ENCODE data around the gene TMEM235.

Gene TMEM235

DNA sequence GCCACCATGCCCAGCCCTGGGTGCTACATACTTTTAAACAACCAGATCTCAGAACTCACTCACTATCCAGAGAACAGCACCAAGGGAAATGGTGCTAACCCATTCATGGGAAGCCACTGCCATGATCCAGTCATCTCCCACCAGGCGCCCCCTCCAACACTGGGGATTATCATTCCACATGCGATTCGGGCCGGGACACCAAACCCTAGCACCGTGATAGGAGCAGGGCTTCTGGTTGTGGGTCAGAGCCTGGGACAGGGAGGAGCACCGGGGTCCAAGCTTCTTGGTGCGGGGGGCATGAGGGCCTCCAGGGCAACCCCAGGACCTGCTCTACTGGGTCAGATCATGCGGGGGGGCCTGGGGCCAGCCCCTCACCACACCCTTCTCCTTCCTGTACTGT is 4.5 kb downstream of the TMEM235 start:
- ChIA-PET CTCF (interaction anchor here (8.6 kb wide), 1 partner anchor 14 kb away, joined by 60 read pairs; no protein-coding TSS in a partner anchor), POLR2A (no interaction called here)
- Histone ChIP-seq H3K9me3 (ENCODE audit: control insufficient read depth, insufficient read depth, low read depth, low read length) (no peaks in the 10 kb centered on the region), H3K4me3 (ENCODE audit: low read depth, low read length) (no peak overlapping the region), H3K36me3 (ENCODE audit: control insufficient read depth in 2 of 2, insufficient read depth in 1 of 2, low read length in 2 of 2) (no peaks in the 10 kb centered on the region), H3K27ac (ENCODE audit: extremely low read depth, low read depth, low read length) (no peak overlapping the region), H3K4me1 (ENCODE audit: control insufficient read depth, insufficient read depth, low read length) (no peaks in the 10 kb centered on the region)
- TF ChIP-seq ZNF114 (tag by site-specific recombination; IDR thresholded peaks at IDR 0.05) (no peak), ZNF324 (tag by site-specific recombination; IDR thresholded peaks at IDR 0.05) (no peak), BCL11A (tag by site-specific recombination; IDR thresholded peaks at IDR 0.05; ENCODE audit: low read depth) (no peak), ZNF426 (tag by site-specific recombination; IDR thresholded peaks at IDR 0.05) (no peak), ZNF37A (tag by site-specific recombination; IDR thresholded peaks at IDR 0.05) (no peak), ZNF529 (tag by site-specific recombination; IDR thresholded peaks at IDR 0.05; ENCODE audit: insufficient replicate concordance) (no peak), ZXDB (tag by site-specific recombination; IDR thresholded peaks at IDR 0.05) (no peak), ZBTB21 (tag by site-specific recombination; IDR thresholded peaks at IDR 0.05) (no peak), ZSCAN23 (tag by site-specific recombination; IDR thresholded peaks at IDR 0.05) (no peak), ZNF501 (tag by site-specific recombination; IDR thresholded peaks at IDR 0.05) (no peak), GLIS2 (tag by site-specific recombination; IDR thresholded peaks at IDR 0.05) (no peak), SCRT2 (tag by site-specific recombination; IDR thresholded peaks at IDR 0.05) (no peak), ZNF521 (tag by site-specific recombination; IDR thresholded peaks at IDR 0.05) (no peak), ZNF112 (tag by site-specific recombination; IDR thresholded peaks at IDR 0.05) (no peak), ZBTB20 (tag by site-specific recombination; IDR thresholded peaks at IDR 0.05) (no peak), FEZF1 (tag by site-specific recombination; IDR thresholded peaks at IDR 0.05) (no peak)
- TF ChIP-seq, protein P1, sequence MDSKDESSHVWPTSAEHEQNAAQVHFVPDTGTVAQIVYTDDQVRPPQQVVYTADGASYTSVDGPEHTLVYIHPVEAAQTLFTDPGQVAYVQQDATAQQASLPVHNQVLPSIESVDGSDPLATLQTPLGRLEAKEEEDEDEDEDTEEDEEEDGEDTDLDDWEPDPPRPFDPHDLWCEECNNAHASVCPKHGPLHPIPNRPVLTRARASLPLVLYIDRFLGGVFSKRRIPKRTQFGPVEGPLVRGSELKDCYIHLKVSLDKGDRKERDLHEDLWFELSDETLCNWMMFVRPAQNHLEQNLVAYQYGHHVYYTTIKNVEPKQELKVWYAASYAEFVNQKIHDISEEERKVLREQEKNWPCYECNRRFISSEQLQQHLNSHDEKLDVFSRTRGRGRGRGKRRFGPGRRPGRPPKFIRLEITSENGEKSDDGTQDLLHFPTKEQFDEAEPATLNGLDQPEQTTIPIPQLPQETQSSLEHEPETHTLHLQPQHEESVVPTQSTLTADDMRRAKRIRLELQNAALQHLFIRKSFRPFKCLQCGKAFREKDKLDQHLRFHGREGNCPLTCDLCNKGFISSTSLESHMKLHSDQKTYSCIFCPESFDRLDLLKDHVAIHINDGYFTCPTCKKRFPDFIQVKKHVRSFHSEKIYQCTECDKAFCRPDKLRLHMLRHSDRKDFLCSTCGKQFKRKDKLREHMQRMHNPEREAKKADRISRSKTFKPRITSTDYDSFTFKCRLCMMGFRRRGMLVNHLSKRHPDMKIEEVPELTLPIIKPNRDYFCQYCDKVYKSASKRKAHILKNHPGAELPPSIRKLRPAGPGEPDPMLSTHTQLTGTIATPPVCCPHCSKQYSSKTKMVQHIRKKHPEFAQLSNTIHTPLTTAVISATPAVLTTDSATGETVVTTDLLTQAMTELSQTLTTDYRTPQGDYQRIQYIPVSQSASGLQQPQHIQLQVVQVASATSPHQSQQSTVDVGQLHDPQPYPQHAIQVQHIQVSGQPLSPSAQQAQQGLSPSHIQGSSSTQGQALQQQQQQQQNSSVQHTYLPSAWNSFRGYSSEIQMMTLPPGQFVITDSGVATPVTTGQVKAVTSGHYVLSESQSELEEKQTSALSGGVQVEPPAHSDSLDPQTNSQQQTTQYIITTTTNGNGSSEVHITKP (tag by site-specific recombination; IDR thresholded peaks at IDR 0.05): no peak
- TF ChIP-seq, protein P2, sequence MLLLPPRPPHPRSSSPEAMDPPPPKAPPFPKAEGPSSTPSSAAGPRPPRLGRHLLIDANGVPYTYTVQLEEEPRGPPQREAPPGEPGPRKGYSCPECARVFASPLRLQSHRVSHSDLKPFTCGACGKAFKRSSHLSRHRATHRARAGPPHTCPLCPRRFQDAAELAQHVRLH (tag by site-specific recombination; IDR thresholded peaks at IDR 0.05): no peak

DNA sequence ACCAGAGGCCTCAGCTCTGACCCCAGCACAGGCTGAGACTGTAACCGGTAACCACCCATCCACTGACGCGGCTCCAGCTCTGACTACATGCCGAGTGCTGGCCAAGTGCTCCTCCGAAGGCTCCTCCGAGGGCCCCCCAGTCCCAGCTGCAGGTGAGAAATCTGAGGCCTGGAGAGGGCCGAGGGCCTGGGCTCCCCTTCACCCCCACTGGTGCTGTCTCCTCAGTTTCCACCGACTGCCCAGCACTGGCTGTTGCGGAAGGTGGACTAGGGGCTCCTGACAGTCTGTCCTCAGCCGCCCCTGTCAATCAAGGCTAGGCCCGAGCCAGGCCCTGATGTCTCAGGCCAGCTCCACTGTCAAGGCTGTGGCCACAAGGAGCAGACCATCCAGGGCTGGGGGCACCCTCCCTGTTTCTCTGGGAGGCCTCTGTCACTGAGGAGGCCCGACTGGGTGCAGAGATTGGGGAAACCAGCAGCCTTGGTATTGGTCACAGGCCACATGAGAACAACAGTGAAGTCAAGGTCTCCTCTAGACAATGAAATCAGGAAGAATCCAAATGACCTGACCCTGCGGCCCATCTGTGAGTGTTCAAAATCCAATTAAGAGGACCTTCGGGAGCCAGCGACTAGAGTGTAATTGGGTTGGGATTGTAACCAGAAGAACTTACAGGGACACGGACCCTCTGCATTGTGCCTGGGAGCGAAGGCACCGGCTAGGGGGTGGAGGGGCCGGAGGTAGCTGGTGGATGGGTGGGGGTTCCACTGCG is 5.1 kb downstream of the TMEM235 start:
- Histone ChIP-seq H3K4me3 (ENCODE audit: low read depth, low read length) (no peak overlapping the region), H3K36me3 (ENCODE audit: control insufficient read depth in 2 of 2, insufficient read depth in 1 of 2, low read length in 2 of 2) (no peaks in the 10 kb centered on the region), H3K4me1 (ENCODE audit: control insufficient read depth, insufficient read depth, low read length) (no peaks in the 10 kb centered on the region), H3K9me3 (ENCODE audit: control insufficient read depth, insufficient read depth, low read depth, low read length) (no peaks in the 10 kb centered on the region), H3K27ac (ENCODE audit: extremely low read depth, low read depth, low read length) (no peak overlapping the region)
- ChIA-PET POLR2A (interaction anchor here (0.6 kb wide), 1 partner anchor 17 kb away, joined by 3 read pairs; no protein-coding TSS in a partner anchor), CTCF (interaction anchor here (0.7 to 8.6 kb wide), 2 partner anchors 13 to 209 kb away, joined by 3 to 60 read pairs; no protein-coding TSS in a partner anchor)
- TF ChIP-seq SP3 (tag by site-specific recombination; IDR thresholded peaks at IDR 0.05) (no peak), ZNF660 (tag by site-specific recombination; IDR thresholded peaks at IDR 0.05) (no peak), ZNF670 (tag by site-specific recombination; IDR thresholded peaks at IDR 0.05; ENCODE audit: low read depth) (no peak), ZNF548 (tag by site-specific recombination; IDR thresholded peaks at IDR 0.05) (no peak)
- TF ChIP-seq, protein P2 (tag by site-specific recombination; IDR thresholded peaks at IDR 0.05): no peak
- TF ChIP-seq, protein P3, sequence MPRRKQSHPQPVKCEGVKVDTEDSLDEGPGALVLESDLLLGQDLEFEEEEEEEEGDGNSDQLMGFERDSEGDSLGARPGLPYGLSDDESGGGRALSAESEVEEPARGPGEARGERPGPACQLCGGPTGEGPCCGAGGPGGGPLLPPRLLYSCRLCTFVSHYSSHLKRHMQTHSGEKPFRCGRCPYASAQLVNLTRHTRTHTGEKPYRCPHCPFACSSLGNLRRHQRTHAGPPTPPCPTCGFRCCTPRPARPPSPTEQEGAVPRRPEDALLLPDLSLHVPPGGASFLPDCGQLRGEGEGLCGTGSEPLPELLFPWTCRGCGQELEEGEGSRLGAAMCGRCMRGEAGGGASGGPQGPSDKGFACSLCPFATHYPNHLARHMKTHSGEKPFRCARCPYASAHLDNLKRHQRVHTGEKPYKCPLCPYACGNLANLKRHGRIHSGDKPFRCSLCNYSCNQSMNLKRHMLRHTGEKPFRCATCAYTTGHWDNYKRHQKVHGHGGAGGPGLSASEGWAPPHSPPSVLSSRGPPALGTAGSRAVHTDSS (tag by site-specific recombination; IDR thresholded peaks at IDR 0.05): no peak
- TF ChIP-seq, protein P4, sequence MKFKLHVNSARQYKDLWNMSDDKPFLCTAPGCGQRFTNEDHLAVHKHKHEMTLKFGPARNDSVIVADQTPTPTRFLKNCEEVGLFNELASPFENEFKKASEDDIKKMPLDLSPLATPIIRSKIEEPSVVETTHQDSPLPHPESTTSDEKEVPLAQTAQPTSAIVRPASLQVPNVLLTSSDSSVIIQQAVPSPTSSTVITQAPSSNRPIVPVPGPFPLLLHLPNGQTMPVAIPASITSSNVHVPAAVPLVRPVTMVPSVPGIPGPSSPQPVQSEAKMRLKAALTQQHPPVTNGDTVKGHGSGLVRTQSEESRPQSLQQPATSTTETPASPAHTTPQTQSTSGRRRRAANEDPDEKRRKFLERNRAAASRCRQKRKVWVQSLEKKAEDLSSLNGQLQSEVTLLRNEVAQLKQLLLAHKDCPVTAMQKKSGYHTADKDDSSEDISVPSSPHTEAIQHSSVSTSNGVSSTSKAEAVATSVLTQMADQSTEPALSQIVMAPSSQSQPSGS (tag by site-specific recombination; IDR thresholded peaks at IDR 0.05; ENCODE audit: low read depth): no peak
- TF ChIP-seq, protein P5, sequence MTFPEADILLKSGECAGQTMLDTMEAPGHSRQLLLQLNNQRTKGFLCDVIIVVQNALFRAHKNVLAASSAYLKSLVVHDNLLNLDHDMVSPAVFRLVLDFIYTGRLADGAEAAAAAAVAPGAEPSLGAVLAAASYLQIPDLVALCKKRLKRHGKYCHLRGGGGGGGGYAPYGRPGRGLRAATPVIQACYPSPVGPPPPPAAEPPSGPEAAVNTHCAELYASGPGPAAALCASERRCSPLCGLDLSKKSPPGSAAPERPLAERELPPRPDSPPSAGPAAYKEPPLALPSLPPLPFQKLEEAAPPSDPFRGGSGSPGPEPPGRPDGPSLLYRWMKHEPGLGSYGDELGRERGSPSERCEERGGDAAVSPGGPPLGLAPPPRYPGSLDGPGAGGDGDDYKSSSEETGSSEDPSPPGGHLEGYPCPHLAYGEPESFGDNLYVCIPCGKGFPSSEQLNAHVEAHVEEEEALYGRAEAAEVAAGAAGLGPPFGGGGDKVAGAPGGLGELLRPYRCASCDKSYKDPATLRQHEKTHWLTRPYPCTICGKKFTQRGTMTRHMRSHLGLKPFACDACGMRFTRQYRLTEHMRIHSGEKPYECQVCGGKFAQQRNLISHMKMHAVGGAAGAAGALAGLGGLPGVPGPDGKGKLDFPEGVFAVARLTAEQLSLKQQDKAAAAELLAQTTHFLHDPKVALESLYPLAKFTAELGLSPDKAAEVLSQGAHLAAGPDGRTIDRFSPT (tag by site-specific recombination; IDR thresholded peaks at IDR 0.05): no peak

All from HEK293 (cell line).